ENCODE results near the gene TBC1D22B.

Gene TBC1D22B

GRCh38 chr6:37257634-37258404 lies at the start of gene TBC1D22B, which contains the start of gene TMEM217:
Gene TBC1D22B, plus strand, starts transcription at chr6:37257772. Its CDS starts 146 bp downstream, at chr6:37257918.
Gene TMEM217, minus strand, starts transcription at chr6:37258144. Its CDS starts 39,114 bp downstream, at chr6:37219030.
- DNase-seq (ENCODE audit: low read depth): peak; percentile 94

- peak; percentile 85 for DNase-seq (ENCODE audit: low read depth)
Observed at GRCh38 chr6:37207903-37208456, 49.6 kb upstream of the TBC1D22B start.

GRCh38 chr6:37208793-37209192 lies 48.8 kb upstream of the TBC1D22B start:
- no peak for DNase-seq (ENCODE audit: low read depth)

- DNase-seq (ENCODE audit: low read depth): no peak
Observed at GRCh38 chr6:37209461-37210205, 47.9 kb upstream of the TBC1D22B start.

GRCh38 chr6:37210313-37210968 lies 47.1 kb upstream of the TBC1D22B start:
- DNase-seq (ENCODE audit: low read depth): peak; percentile 62

GRCh38 chr6:37212268-37212667 lies 45.3 kb upstream of the TBC1D22B start:
- no peak for DNase-seq (ENCODE audit: low read depth)

GRCh38 chr6:37218061-37218460 lies 39.5 kb upstream of the TBC1D22B start:
- no peak for DNase-seq (ENCODE audit: low read depth)

- no peak for DNase-seq (ENCODE audit: low read depth)
Observed at GRCh38 chr6:37218511-37218910, 39.1 kb upstream of the TBC1D22B start.

- no peak for DNase-seq (ENCODE audit: low read depth)
Observed at GRCh38 chr6:37221585-37222124, 35.9 kb upstream of the TBC1D22B start.

GRCh38 chr6:37222125-37222967 lies 35.2 kb upstream of the TBC1D22B start:
- DNase-seq (ENCODE audit: low read depth): peak; percentile 72

- DNase-seq (ENCODE audit: low read depth): no peak
Observed at GRCh38 chr6:37222992-37223391, 34.6 kb upstream of the TBC1D22B start.

GRCh38 chr6:37225350-37226169 lies 32.0 kb upstream of the TBC1D22B start:
- no peak for DNase-seq (ENCODE audit: low read depth)

- DNase-seq (ENCODE audit: low read depth): no peak
Observed at GRCh38 chr6:37230104-37230503, 27.5 kb upstream of the TBC1D22B start.

- no peak for DNase-seq (ENCODE audit: low read depth)
Observed at GRCh38 chr6:37232430-37233017, 25.0 kb upstream of the TBC1D22B start.

- DNase-seq (ENCODE audit: low read depth): no peak
Observed at GRCh38 chr6:37233541-37233940, 24.0 kb upstream of the TBC1D22B start.

- no peak for DNase-seq (ENCODE audit: low read depth)
Observed at GRCh38 chr6:37236921-37237320, 20.7 kb upstream of the TBC1D22B start.

- no peak for DNase-seq (ENCODE audit: low read depth)
Observed at GRCh38 chr6:37237789-37238188, 19.8 kb upstream of the TBC1D22B start.

GRCh38 chr6:37238381-37238780 lies 19.2 kb upstream of the TBC1D22B start:
- no peak for DNase-seq (ENCODE audit: low read depth)

- no peak for DNase-seq (ENCODE audit: low read depth)
Observed at GRCh38 chr6:37239526-37239925, 18.0 kb upstream of the TBC1D22B start.
